Renal pelvis (tissue), 4 donors: ENCODE results near the gene EPHB3. TPM values are rescaled to one million over a fixed set of nuclear protein-coding genes. Genes with fewer than 3 reads are reported as not detected.
"Not testable (repeated sequence)": the region's sequence is repeated elsewhere in the genome, so short reads cannot be mapped to it uniquely, and the experiment has no call there.

ENCODE experiments used
- DNase-seq: peaks from one replicate; pipeline ENCODE4 v3.0.0-alpha.2; 2013
- polyA plus RNA-seq, 3 donors: library from polyadenylated mRNA; unstranded; fragments of 120-200 nt; gene quantifications; one replicate each; pipeline ENCODE4 v1.2.1, GENCODE V29; 2013; ENCODE audit not compliant: insufficient read length in 3 of 3

Gene EPHB3
- polyA plus RNA-seq, 3 donors: 25.4 to 33.2 (median 29.1) TPM

GRCh38 chr3:184596233-184596632 is 34.6 kb downstream of the EPHB3 start:
- no peak for DNase-seq

- no peak for DNase-seq
These were observed 35.4 kb downstream of the EPHB3 start for GRCh38 chr3:184596886-184597575.

DNA sequence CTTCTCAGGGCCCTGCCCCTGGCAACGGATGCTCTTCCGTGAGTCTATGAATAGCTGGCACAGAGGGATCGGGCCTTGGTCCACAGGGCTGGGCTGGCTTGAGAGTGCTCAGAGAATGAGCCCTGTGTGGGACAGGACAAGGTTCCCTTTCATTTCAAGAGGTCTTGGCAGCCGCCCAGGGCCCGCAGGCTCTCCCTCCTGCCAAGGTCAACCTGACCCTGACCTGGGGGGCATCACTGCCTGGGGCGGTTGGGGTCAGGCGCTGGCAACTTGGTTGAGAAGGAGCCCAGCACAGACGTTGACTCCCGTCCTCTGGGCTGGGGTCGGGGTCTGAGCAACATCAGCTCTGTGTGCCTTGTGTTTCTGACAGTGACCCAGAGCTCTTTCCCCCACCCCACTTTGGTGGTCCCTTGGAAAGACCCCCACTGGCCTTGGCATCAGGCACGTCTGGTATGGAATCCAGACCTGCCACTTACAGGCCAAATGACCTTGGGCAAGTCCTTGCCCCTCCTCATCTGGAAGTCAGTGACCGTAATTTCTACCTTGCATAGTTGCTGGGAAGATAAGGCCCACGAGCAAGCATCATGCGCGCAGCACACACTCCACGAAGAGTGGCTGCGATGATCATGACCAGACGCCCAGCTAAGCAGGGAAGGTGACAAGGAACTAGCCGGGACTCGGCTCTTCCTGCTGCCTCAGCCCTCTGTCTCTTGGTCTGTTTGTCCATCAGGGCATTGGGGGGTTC is 36.4 kb downstream of the EPHB3 start:
- DNase-seq: no peak

- DNase-seq: no peak
These were observed 37.0 kb downstream of the EPHB3 start for GRCh38 chr3:184598574-184598927.

GRCh38 chr3:184599143-184599542 is 37.6 kb downstream of the EPHB3 start:
- DNase-seq: no peak

DNA sequence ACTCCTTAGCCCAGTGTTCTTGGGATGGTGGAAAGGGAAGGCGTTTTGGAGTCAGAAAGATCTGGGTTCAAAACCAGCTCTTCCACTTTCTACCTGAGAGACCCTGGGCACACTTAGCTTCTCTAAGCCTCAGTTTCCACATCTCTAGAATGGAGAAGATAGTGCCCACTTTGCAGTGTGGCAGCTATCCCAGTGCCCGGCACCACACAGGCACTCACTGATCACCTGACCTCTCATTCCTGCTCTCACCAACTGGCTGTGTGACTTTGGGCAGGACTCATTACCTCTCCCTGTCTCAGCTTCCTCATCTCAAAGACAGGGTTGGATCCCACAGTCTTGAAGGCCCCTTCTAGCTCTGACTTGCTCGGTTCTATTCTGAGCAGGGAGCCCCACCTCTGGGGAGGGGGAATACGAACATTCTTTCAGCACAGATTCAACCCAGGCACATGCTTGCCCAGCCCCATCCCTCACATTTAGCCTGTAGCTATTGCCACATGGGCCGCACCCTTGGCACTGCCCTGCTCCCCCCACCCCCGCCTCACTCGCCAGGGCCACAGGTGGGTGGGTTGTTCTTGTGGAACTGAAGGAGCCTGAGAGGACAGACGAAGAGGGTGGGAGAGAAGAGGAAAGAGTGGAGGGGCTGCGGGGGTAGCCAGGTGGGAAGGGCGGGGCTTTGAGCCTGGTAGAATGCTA is 39.2 kb downstream of the EPHB3 start:
- no peak for DNase-seq

DNA sequence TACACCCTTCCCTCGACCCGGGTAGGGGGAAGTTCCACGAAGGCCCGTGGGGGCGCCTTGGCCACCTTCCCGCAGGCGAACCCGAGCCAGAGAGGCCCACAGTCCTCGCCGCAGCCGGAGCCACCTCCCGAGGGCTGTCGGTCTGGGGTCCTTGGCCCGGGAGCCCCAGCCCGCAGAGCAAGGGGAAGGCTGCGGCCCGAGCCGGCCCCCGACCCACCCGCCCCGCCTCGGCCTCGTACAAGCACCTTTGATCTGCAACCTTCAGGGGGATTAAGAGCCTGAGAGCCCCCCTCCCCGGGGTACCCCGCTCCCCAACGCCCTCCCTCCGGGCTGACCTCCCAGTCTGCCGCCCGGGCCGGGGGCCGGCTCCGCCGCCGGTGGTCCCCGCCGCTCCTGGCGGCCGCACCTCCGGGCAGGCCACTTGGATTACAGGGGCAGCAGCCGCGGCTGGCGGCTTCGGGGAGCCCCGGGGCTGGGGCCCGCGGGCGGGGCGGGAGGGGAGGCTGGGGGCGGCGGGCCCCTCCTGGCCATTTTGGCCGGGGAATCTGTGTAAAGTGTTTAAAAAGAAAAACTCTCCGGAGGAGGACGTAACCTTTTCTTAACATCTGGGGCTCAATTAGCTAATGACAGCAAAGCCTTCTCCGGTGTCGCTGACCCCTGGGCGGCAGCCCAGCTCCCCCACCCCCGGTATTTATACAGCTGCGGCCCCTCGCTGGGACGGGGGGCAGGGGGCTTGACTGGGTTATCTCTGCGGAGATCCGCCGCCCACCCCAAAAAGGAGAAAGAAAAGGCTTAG is 40.2 kb downstream of the EPHB3 start:
- no peak for DNase-seq

- DNase-seq: no peak
These were observed 41.0 kb downstream of the EPHB3 start for GRCh38 chr3:184602372-184603150.

DNA sequence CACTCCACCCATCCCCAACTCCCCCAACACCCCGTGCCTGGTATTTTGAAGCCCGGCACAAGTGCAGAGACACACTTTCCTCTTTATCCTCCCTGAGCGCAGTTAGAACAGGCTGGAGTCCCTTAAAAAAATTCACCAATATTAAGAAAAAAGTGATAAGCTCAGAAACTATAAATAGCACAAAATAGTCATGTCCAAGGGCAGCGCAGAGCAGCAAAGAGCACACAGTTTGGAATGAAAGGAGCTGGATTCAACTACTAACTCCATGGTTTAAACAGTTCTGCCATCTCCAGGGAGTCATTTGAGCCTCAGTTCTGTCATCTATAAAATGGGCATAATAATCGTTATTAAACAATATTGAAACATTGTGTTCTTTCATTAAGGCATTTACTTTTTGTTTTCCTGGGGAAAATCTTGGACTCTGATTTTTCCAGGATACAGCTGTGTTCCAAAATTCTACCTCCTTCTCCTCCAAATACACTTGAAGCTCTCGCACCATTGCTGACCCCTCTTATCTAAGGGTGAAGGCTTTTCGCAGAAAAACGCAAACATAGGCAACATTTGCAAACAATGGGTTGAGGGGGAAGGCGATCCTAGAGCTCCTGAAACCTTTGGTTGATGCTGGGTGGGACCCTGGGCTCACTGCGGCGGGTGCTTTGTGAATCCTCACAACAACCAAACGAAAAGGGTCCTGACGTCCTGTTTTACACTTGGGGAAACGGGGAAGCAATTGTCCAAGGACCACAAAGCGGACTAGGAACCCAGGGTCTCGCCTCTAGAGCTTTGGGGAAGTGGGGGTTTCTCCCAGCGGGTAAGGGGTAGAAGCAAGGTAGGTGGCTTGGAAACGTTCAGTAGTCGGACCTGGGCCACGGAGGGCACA is 41.8 kb downstream of the EPHB3 start:
- DNase-seq: no peak

DNA sequence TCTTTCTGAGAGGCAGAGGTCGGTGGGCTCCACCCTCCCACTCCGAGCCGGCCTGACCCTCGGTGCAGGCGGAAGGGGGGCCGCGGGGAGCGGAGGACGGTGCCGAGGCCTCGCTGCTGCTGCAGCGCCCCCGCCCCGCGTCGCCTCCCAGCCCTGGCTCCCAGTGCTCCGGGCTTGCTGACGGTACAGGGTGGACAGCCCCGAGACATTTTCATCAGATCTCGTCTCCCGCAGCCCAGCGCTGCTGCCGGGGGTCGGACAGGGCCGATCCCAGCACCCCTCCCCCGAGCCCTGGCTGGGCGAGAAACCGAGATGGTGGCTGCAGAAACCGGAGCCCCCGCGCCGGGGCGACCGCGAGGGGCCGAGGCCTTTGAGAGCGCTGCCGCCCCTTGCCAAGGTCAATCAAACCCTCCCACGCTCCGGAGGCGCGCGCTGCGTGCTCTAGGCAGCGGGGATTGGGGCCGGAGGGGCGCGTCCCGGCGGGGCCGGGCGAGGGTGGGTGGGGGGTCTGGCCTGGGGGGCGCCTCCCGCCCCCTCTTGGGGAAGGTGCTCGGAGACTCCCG is 42.5 kb downstream of the EPHB3 start:
- no peak for DNase-seq

GRCh38 chr3:184604615-184605290 is 43.2 kb downstream of the EPHB3 start:
- DNase-seq: no peak

DNA sequence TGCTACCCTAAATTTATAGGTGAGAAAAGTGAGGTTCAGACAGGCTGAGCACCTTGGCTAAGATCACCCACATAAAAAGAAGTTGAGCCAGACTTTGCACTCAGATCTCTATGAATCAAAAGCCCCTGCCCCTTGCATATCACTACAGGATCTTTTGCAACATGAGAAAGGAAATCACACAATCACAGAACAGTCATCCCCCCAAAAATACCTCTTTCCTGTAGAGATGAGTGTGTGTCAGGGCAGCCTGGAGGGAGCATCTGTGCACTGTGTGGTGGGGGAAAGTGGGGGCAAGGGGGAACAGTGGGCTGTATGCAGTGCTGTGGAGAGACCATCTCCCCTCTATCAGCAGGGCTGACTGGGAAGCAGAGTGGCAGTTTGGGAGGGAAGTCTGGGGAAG is 46.6 kb downstream of the EPHB3 start:
- DNase-seq: no peak

DNA sequence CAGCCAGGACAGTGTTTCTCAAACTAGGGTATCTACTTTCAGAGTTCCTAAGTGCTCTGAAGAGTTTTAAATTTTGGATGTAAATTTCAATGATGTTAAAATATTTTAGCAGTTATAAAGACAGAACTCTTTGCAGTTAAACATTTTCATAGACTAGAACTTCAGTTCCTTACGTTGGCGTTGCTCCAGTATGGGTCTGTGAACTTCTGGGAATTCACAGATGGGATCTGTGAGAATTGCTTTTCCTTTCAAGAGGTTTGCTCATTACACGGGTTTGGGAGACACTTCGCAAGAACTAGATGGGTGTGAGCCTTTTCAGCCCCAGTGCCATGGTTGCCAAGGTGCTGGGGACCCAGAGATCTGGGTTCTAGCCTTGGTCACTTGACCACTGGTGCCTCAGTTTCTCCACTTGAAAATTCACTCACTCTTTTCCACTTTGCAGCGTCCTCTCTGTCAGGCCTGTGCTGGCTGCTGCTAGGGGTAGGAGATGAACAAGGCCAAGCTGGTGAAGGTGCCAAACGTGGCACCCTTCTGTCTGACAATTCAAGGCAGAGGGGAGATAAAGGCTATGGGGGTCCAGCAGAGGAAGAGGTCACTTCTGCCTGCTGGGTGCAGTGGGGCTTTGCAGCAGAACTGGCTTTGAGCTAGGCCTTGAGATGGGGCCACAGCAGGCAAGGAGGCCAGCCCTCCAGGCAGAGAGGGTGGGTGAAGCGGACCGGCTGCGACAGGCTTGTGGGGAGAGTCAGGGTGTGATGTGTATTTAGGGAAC is 48.1 kb downstream of the EPHB3 start:
- no peak for DNase-seq

DNA sequence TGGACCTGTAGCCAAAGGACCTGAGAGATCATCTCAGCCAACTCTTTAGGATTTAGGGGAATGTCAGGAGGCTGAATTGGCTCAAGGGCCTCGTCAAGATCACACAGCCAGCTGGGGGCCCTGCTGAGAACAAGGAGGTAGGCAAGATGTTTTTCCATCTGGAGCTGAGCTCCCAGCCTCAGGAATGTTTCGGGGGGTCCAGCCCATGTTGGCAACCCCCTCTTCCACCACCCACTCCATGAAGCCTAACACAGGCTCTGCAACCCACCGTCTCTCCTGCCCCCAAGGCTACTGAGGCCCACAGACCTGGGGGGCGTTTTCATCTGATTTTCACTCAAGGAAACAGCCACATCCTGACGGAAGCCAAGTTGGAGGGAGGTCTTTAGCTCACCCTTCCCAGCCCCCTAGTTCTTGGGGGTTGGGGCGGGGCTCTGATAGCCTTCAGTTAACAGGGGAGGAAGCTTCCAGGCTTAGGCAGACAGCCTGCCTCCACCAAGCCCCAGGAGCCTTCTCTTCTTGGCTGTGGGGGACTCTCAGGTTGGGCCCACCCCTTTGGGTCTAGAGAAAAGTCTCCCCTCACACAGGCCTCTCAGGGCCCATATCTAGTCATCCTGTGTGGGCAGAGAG is 48.8 kb downstream of the EPHB3 start:
- DNase-seq: no peak

GRCh38 chr3:184611607-184612281 is 50.2 kb downstream of the EPHB3 start:
- no peak for DNase-seq

- DNase-seq: no peak
These were observed 53.8 kb downstream of the EPHB3 start for GRCh38 chr3:184615396-184615795.

- DNase-seq: no peak
These were observed 54.9 kb downstream of the EPHB3 start for GRCh38 chr3:184616436-184616835.

GRCh38 chr3:184617306-184617705 is 55.7 kb downstream of the EPHB3 start:
- DNase-seq: not testable (repeated sequence)
